Measurements from ENCODE around the gene ARHGAP20. TPM values are rescaled to one million over a fixed set of nuclear protein-coding genes. Genes with fewer than 3 reads are reported as not detected.

ARHGAP20 gene, protein sequence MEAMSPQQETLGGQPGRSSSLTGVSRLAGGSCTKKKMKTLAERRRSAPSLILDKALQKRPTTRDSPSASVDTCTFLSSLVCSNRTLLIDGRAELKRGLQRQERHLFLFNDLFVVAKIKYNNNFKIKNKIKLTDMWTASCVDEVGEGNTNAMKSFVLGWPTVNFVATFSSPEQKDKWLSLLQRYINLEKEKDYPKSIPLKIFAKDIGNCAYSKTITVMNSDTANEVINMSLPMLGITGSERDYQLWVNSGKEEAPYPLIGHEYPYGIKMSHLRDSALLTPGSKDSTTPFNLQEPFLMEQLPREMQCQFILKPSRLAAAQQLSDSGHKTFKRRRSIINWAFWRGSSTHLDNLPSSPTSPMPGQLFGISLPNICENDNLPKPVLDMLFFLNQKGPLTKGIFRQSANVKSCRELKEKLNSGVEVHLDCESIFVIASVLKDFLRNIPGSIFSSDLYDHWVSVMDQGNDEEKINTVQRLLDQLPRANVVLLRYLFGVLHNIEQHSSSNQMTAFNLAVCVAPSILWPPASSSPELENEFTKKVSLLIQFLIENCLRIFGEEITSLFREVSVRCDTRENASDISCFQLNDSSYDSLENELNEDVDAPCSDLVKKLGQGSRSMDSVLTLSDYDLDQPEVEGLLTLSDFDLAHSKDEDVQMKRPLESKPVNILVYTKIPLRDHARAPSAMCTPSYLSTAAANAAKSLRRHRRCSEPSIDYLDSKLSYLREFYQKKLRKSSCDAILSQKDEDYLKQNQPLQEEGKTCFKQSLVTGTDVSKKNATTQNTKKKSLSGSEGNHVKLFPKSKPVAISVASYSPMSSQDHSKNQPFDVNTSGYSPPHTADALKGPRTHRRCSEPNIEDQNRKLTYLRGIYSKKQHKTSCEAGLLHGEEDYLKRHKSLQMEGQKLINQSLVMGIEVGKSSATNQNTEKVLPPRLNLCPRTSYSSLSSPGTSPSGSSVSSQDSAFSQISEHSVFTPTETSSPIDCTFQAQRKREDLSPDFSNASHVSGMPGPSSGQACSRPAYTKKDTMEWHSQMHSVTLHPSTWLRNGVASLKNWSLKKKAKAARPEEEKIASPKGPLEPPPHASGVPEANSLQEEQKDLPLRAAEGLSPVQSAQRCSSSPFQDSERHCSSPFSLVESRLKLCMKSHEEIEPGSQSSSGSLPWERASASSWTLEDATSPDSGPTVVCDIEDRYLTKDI
- under 1 TPM; 0.43 to 0.46 TPM for total RNA-seq

DNA sequence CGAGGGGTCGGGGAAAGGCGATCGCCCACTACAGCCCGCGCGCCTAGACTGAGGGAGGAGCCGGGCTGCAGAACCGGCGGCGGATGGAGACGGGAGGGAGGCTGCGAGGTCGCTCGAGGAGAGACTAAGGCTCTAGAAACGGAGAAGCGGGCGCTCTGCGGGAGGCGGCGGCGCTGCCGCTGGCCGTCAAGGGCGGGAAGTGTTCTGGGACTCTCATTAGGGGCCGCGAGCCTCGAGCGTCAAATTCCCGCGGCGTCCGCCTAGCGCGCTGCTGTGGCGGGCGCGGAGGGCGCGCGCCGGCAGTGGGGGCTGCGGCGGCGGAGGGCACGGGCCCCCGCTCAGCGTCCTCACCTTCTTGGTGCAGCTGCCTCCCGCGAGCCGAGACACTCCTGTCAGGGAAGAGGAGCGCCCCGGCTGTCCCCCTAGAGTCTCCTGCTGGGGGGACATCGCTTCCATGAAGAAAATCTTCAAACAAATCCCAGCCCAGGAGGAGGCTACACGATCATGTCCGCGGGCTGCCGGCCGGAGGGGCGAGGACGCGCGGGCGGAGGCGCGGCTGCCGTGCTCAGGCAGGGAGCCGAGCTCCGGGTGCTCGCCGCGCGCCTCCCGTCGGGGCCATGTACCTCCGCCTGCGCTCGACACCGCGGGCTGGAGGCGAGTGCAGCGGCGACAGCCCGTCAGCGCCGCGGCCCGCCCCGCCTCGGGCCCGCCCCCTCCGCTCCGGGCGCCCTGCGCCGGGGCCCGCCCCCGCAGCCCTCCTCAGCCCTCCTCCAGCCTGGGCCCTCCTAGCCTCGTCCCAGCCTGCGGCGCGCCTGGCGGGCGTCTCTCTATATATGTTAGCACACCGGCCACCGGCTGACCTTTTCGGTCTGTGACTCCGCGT is at the start of gene ARHGAP20:
Gene ARHGAP20 (minus strand): TSS at position 662 of the 883 bp plus-strand sequence. CDS start 206 bp downstream, at position 456.
- intact Hi-C loops (cut with DNase I, micrococcal nuclease) = loop anchor here in 1 of 2 experiments (1.0 to 10.0 kb wide), 3 partner anchors 255 to 518 kb away; no protein-coding TSS in a partner anchor
- POLR2A ChIA-PET = no interaction called here
- Mint-ChIP-seq H3K36me3 (ENCODE audit: low read depth) (no peaks in the 10 kb centered on the region), H3K9me3 (ENCODE audit: low read depth) (no peaks in the 10 kb centered on the region), H3K4me3 (peak within 1 kb of the TSS; percentile 62), H3K4me1 (peaks cover 11% of the 10 kb centered on the region), H3K27ac (no peak within 1 kb of the TSS), H3K27me3 (peaks cover 57% of the 10 kb centered on the region)
- DNase-seq = peak; percentile 77
- CTCF ChIA-PET = interaction anchor here (0.8 kb wide), 1 partner anchor 511 kb away, joined by 3 read pairs; no protein-coding TSS in a partner anchor
- peak; percentile 91 for ATAC-seq

DNA sequence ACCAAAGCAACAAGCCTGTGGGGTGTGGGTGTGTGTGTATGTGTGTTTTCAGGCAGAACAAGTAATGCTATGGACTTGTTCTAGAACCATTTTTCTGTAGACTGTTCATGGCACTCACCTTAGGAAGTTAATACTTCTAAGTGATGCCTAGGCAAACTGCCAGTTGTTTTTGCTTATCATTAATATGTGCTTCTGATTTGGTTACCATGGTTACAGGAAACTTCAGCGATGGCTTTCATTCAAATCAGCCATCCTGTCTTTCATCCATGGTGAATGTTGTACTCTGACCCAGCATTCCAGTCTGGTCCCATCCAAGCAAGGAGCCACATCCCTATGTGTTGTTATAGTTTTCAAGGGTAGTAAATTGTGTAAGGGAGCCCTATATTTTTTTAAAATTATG is 49.8 kb upstream of the ARHGAP20 start:
- ChIA-PET POLR2A (no interaction called here), CTCF (no interaction called here)
- intact Hi-C loops (cut with DNase I, micrococcal nuclease) = no loop called here
- H3K4me1 Mint-ChIP-seq = no peaks in the 10 kb centered on the region
- H3K27me3 Mint-ChIP-seq = peaks cover 16% of the 10 kb centered on the region
- H3K4me3 Mint-ChIP-seq = no peak overlapping the region
- no peak for ATAC-seq
- no peak overlapping the region for H3K27ac Mint-ChIP-seq
- H3K9me3 Mint-ChIP-seq (ENCODE audit: low read depth) = no peaks in the 10 kb centered on the region
- H3K36me3 Mint-ChIP-seq (ENCODE audit: low read depth) = no peaks in the 10 kb centered on the region
- no peak for DNase-seq

DNA sequence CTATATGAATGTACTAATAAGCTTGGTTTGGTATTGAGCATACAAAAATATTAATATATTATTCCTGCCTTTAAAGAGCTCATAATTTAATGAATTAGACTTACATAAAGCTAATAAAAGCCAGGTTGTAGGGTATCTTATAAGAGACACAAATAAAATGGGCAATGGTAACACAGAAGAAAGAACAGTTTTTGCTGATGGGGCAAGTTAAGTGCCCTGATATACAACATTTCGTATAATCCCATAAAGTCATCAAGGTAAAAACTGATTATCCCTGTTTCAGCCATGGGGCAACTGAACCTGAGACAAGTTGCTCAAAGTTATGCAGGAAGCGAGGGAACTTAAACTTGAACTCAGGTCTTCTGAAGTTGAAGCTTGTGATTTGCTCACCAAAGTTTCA is 48.9 kb upstream of the ARHGAP20 start:
- Mint-ChIP-seq H3K27me3 (peaks cover 15% of the 10 kb centered on the region), H3K4me3 (no peak overlapping the region), H3K27ac (no peak overlapping the region), H3K4me1 (no peaks in the 10 kb centered on the region), H3K9me3 (ENCODE audit: low read depth) (no peaks in the 10 kb centered on the region), H3K36me3 (ENCODE audit: low read depth) (no peaks in the 10 kb centered on the region)
- DNase-seq (no peak), ATAC-seq (no peak)
- ChIA-PET CTCF (interaction anchor here (1.0 kb wide), 1 partner anchor 202 kb away, joined by 3 read pairs; no protein-coding TSS in a partner anchor), POLR2A (no interaction called here)
- intact Hi-C loops (cut with DNase I, micrococcal nuclease) = no loop called here

DNA sequence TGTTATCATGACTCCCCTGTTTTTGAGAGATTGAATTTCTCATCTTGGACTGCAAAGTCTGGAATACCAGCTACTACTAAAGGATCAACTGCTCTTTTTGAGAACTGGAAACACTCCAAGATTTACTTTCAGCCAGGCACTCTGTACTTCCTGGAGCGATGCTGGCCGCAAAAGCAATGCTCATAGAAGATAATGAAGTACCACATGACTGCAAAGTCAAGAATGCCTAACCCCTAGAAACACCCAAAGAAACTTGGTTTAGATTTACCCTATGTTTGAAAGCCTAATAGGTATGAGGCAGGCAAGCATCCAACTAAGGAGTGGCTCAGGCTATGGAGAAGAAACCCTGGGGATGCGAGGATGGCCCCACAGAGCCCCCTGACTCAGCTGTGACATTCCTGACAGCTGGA is 47.7 kb upstream of the ARHGAP20 start:
- H3K27me3 Mint-ChIP-seq = peaks cover 13% of the 10 kb centered on the region
- H3K27ac Mint-ChIP-seq = no peak overlapping the region
- ATAC-seq = no peak
- no peaks in the 10 kb centered on the region for H3K9me3 Mint-ChIP-seq (ENCODE audit: low read depth)
- H3K4me3 Mint-ChIP-seq = no peak overlapping the region
- no peaks in the 10 kb centered on the region for H3K4me1 Mint-ChIP-seq
- no peak for DNase-seq
- CTCF ChIA-PET = interaction anchor here (1.0 kb wide), 1 partner anchor 203 kb away, joined by 3 read pairs; no protein-coding TSS in a partner anchor
- intact Hi-C loops (cut with DNase I, micrococcal nuclease) = no loop called here
- H3K36me3 Mint-ChIP-seq (ENCODE audit: low read depth) = no peaks in the 10 kb centered on the region
- POLR2A ChIA-PET = no interaction called here

DNA sequence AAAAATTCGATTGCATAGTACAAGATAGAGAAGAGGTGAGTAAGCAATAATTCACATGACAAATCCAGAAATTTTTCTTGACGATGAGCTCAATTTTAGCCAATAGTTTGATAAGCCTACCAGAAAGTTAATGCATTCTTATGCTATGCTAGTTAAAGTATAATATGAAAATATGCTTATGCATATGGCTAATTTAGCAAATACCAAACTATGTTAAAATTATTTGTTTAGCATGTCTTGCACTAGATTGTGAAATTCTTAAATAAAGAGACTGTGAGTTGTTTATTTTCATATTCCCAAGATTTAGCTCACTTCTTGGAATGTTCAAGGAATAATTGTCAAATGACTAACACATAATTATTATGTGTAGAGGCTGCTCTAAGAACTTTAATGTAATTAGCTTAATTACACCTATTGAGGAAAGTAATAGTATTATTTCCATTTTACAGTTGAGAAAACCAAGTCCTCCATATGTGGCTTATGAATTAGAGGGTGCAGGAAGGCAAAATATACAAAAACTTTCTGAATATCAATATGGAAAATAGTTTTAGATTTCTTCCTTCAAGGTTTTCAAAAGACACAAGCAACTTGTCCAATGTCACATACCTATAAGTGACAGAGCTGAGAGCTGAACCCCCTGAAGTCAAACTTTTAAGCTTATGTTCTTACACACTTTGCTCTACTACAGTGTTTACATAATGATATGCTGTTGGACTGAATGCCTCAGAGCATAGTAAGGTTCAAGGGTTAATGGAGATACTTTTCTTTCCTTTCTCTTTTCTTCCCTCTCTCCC is 45.9 kb upstream of the ARHGAP20 start:
- ATAC-seq = no peak
- ChIA-PET POLR2A (no interaction called here), CTCF (no interaction called here)
- Mint-ChIP-seq H3K4me3 (no peak overlapping the region), H3K9me3 (ENCODE audit: low read depth) (peaks cover under 1% of the 10 kb centered on the region), H3K4me1 (no peaks in the 10 kb centered on the region), H3K27ac (no peak overlapping the region), H3K27me3 (peaks cover 14% of the 10 kb centered on the region), H3K36me3 (ENCODE audit: low read depth) (peaks cover 1% of the 10 kb centered on the region)
- no peak for DNase-seq
- intact Hi-C loops (cut with DNase I, micrococcal nuclease) = no loop called here

DNA sequence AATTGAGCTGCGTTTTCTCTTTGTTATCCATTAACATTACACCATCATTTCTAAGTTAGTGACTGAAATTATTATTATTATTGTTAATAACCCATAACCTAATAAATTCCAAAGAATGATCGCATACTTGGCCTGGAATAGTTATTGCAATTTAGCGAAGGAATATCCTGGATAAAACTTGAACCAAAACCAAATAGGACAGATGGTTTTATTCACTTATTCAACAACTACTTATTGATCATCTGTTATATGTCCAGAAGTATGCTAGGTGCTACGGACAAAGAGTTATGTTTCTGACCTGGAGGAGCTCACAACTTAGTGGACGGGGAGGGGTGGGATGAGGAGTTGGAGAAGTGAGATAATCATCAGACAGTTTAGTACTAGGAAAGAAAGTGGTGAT is 44.8 kb upstream of the ARHGAP20 start:
- no peaks in the 10 kb centered on the region for H3K4me1 Mint-ChIP-seq
- CTCF ChIA-PET = no interaction called here
- intact Hi-C loops (cut with DNase I, micrococcal nuclease) = no loop called here

DNA sequence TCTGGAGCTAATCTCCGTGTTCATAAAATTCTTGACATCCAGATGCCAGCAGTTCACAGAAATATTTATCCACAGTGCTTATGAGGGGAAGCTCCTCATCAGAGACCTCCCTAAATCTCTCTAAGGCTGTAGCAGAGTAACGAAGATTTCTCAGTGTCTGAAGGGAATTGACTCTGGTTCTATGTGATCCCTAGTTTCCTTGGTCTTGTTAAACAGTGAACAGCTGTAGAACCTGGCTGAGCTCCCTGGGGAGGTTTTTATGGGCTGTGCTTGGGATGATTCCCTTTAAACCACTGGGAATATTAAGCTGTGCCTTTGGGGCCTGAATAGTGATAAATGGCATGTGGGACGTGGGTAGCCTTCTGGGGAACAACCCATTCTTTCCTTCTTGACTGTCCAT is 43.7 kb upstream of the ARHGAP20 start:
- H3K27ac Mint-ChIP-seq = no peak overlapping the region
- CTCF ChIA-PET = no interaction called here
- H3K9me3 Mint-ChIP-seq (ENCODE audit: low read depth) = peaks cover 10% of the 10 kb centered on the region
- peaks cover 2% of the 10 kb centered on the region for H3K36me3 Mint-ChIP-seq (ENCODE audit: low read depth)
- POLR2A ChIA-PET = no interaction called here
- H3K4me1 Mint-ChIP-seq = no peaks in the 10 kb centered on the region
- intact Hi-C loops (cut with DNase I, micrococcal nuclease) = no loop called here
- no peak overlapping the region for H3K4me3 Mint-ChIP-seq
- DNase-seq (no peak), ATAC-seq (no peak)
- peaks cover 20% of the 10 kb centered on the region for H3K27me3 Mint-ChIP-seq

More for the DNA sequence above, 44.8 kb upstream of the ARHGAP20 start:
- Mint-ChIP-seq H3K4me3 (no peak overlapping the region), H3K27me3 (peaks cover 18% of the 10 kb centered on the region), H3K27ac (no peak overlapping the region), H3K9me3 (ENCODE audit: low read depth) (peaks cover 8% of the 10 kb centered on the region), H3K36me3 (ENCODE audit: low read depth) (peaks cover 2% of the 10 kb centered on the region)
- ATAC-seq = no peak
- no peak for DNase-seq
- POLR2A ChIA-PET = no interaction called here

DNA sequence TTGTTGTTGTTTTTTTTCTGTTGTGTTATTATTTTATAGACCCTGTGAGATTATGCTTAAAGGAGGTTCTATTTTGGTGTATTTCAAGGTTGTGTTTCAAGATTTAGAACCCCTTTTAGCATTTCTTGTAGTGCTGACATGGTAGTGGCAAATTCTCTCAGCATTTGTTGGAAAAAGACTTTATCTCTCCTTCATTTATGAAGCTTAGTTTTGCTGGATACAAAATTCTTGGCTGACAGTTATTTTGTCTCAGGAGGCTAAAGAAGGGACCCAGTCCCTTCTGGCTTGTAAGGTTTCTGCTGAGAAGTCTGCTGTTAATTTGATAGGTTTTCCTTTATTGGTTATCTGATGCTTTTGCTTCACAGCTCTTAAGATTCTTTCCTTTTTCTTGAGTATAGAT is 40.7 kb upstream of the ARHGAP20 start:
- ChIA-PET POLR2A (no interaction called here), CTCF (interaction anchor here (0.6 kb wide), 1 partner anchor 574 kb away, joined by 3 read pairs; no protein-coding TSS in a partner anchor)
- Mint-ChIP-seq H3K4me1 (no peaks in the 10 kb centered on the region), H3K9me3 (ENCODE audit: low read depth) (peaks cover 10% of the 10 kb centered on the region), H3K4me3 (no peak overlapping the region), H3K27me3 (peaks cover 12% of the 10 kb centered on the region), H3K27ac (no peak overlapping the region), H3K36me3 (ENCODE audit: low read depth) (peaks cover 2% of the 10 kb centered on the region)
- ATAC-seq (no peak), DNase-seq (no peak)
- intact Hi-C loops (cut with DNase I, micrococcal nuclease) = no loop called here

DNA sequence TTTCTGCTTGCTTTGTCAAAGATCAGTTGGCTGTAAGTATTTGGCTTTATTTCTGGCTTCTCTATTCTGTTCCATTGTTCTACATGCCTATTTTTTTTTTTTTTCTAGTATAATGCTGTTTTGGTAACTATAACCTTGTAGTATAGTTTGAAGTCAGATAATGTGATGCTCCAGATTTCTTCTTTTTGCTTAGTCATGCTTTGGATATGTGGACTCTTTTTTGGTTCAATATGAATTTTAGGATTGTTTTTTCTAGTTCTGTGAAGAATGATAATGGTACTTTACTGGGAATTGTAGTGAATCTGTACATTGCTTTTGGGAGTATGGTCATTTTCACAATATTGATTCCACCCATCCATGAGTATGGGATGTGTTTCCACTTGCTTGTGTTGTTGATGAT is 37.9 kb upstream of the ARHGAP20 start:
- H3K9me3 Mint-ChIP-seq (ENCODE audit: low read depth) = peaks cover 10% of the 10 kb centered on the region
- CTCF ChIA-PET = no interaction called here
- DNase-seq (no peak), ATAC-seq (no peak)
- no peaks in the 10 kb centered on the region for H3K4me1 Mint-ChIP-seq
- H3K4me3 Mint-ChIP-seq = no peak overlapping the region
- H3K27ac Mint-ChIP-seq = no peak overlapping the region
- intact Hi-C loops (cut with DNase I, micrococcal nuclease) = no loop called here
- POLR2A ChIA-PET = no interaction called here
- peaks cover 7% of the 10 kb centered on the region for H3K27me3 Mint-ChIP-seq
- peaks cover 2% of the 10 kb centered on the region for H3K36me3 Mint-ChIP-seq (ENCODE audit: low read depth)

DNA sequence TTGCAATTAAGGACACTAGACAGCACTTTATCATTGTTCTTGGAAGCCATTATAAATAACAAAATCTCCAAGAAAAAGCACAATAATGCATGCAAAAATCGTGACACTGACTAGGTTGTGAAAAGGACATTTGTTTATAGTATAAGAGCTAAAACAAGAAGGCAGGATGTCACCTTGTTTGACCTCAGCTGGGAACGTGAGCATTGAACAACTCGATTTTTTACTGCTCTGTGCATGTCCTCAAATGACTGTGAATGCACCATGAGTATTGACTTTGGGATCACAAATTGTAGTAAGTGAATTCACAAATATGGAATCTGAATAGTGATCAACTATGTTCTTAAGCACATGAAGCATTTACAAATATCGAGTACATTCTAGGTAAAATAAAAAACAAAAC is 35.3 kb upstream of the ARHGAP20 start:
- intact Hi-C loops (cut with DNase I, micrococcal nuclease) = no loop called here

More for the DNA sequence above, 35.3 kb upstream of the ARHGAP20 start:
- Mint-ChIP-seq H3K9me3 (ENCODE audit: low read depth) (peaks cover 5% of the 10 kb centered on the region), H3K4me1 (no peaks in the 10 kb centered on the region), H3K4me3 (no peak overlapping the region), H3K36me3 (ENCODE audit: low read depth) (no peaks in the 10 kb centered on the region), H3K27ac (no peak overlapping the region), H3K27me3 (peaks cover 3% of the 10 kb centered on the region)
- CTCF ChIA-PET = interaction anchor here (0.7 kb wide), 1 partner anchor 523 kb away, joined by 3 read pairs; no protein-coding TSS in a partner anchor
- ATAC-seq = no peak
- POLR2A ChIA-PET = no interaction called here
- no peak for DNase-seq

Measured in activated CD4-positive, alpha-beta T cell treated with anti-CD3 and anti-CD28 coated beads for 36 hours (primary cell).